Endothelial cell of umbilical vein (primary cell): ENCODE measurements around the gene NOP10. TPM values are rescaled to one million over a fixed set of nuclear protein-coding genes. Genes with fewer than 3 reads are reported as not detected.

Experiments used
- BruUV-seq: library from RNA; stranded (reverse); fragments of 400-500 nt; replicated peaks from 2 replicates; lab custom pipeline; 2021; lab: Mats Ljungman, UMichigan
- CTCF ChIA-PET: fragments of 300-600, 350-600 bp; sonication (Branson Sonifier 250); formaldehyde crosslinking; loops from one replicate; lab custom pipeline; 2021; ENCODE audit warnings: antibody characterized with exemption, inconsistent platforms; lab: Charles Lee
- POLR2A ChIA-PET: fragments of 300-600, 350-600 bp; sonication (Branson Sonifier 250); formaldehyde crosslinking; loops from one replicate; lab custom pipeline; 2021; ENCODE audit warnings: antibody characterized with exemption, inconsistent platforms; lab: Charles Lee
- DNase-seq: peaks from one replicate; pipeline ENCODE4 v3.0.0-alpha.2; 2011; ENCODE audit warnings: low read depth, low spot score
- FAIRE-seq: peaks from 2 replicates; lab custom pipeline; 2011; peaks lifted over from hg19 to GRCh38; lab: Jason Lieb, UNC
- H2AFZ ChIP-seq: 2 replicates; pipeline ENCODE4 v1.6.0; 2012; ENCODE audit warnings: low read depth, low read length, control low read depth, inconsistent platforms
- H3K27ac ChIP-seq: 2 replicates; pipeline ENCODE4 v1.5.1; 2011; ENCODE audit warnings: low read depth, mild to moderate bottlenecking, control low read depth, low read length, moderate library complexity; ENCODE audit not compliant: insufficient read depth
- H3K27me3 ChIP-seq, 2 experiments: 2 replicates each; pipeline versions ENCODE4 v1.6.0 to v1.6.1; 2011; ENCODE audit warnings: low read length in 2 of 2, mixed read lengths in 1 of 2; ENCODE audit not compliant: control insufficient read depth in 2 of 2, insufficient read depth in 2 of 2
- H3K36me3 ChIP-seq, 2 experiments: 2 replicates in 1 of 2; 3 replicates in 1 of 2; pipeline ENCODE4 v1.5.1; 2011; ENCODE audit warnings: low read length in 2 of 2, mild to moderate bottlenecking in 1 of 2, moderate library complexity in 1 of 2; ENCODE audit not compliant: control insufficient read depth in 2 of 2, insufficient read depth in 2 of 2; ENCODE audit errors: extremely low read depth in 1 of 2
- H3K4me1 ChIP-seq: 3 replicates; pipeline ENCODE4 v1.5.1; 2011; ENCODE audit warnings: mild to moderate bottlenecking, low read length; ENCODE audit not compliant: control insufficient read depth, insufficient read depth; ENCODE audit errors: extremely low read depth
- H3K4me2 ChIP-seq: 2 replicates; pipeline ENCODE4 v1.6.1; 2011; ENCODE audit warnings: low read length, control low read depth, mixed read lengths; ENCODE audit not compliant: insufficient read depth
- H3K4me3 ChIP-seq, 3 experiments: fragments of 200-600 bp in 1 of 3; sonication (generic), shearing (Covaris generic) in 1 of 3; replicated peaks in 1 of 3; 2 replicates each; pipeline ENCODE4 v1.5.1; 2011 to 2016; ENCODE audit warnings: control low read depth in 3 of 3, low read length in 3 of 3, mild to moderate bottlenecking in 2 of 3, inconsistent platforms in 1 of 3, low read depth in 1 of 3, moderate library complexity in 1 of 3; ENCODE audit not compliant: insufficient read depth in 1 of 3
- H3K79me2 ChIP-seq: 2 replicates; pipeline ENCODE4 v1.6.0; 2012; ENCODE audit warnings: low read length, inconsistent platforms; ENCODE audit not compliant: control insufficient read depth, insufficient read depth
- H3K9ac ChIP-seq: replicated peaks from 2 replicates; pipeline ENCODE3; 2011; ENCODE audit warnings: low read length, control low read depth; ENCODE audit not compliant: insufficient read depth; ENCODE audit errors: extremely low read depth
- H3K9me1 ChIP-seq: replicated peaks from 3 replicates; pipeline ENCODE4 v1.6.0; 2011; ENCODE audit warnings: mild to moderate bottlenecking, low read length; ENCODE audit not compliant: control insufficient read depth, insufficient read depth; ENCODE audit errors: extremely low read depth
- H3K9me3 ChIP-seq: replicated peaks from 2 replicates; pipeline ENCODE4 v1.5.1; 2012; ENCODE audit warnings: low read length, inconsistent platforms; ENCODE audit not compliant: control insufficient read depth, insufficient read depth
- H4K20me1 ChIP-seq: replicated peaks from 2 replicates; pipeline ENCODE3; 2011; ENCODE audit warnings: mild to moderate bottlenecking, low read length; ENCODE audit not compliant: control insufficient read depth, insufficient read depth; ENCODE audit errors: extremely low read depth
- FOS ChIP-seq: IDR thresholded peaks from 2 replicates; pipeline ENCODE4 v1.6.1; 2011; ENCODE audit warnings: mild to moderate bottlenecking, low read length, moderate library complexity, borderline replicate concordance; ENCODE audit not compliant: insufficient read depth
- JUN ChIP-seq: IDR thresholded peaks from 2 replicates; pipeline ENCODE4 v1.6.1; 2011; ENCODE audit warnings: borderline replicate concordance, low read depth; ENCODE audit not compliant: insufficient read length, insufficient read depth
- MAX ChIP-seq: IDR thresholded peaks from 2 replicates; pipeline ENCODE4 v1.6.1; 2011; ENCODE audit not compliant: insufficient read depth, insufficient read length
- dilution Hi-C: fragments of 300-500 bp; cut with MboI; formaldehyde crosslinking; loops from one replicate; pipeline ENCODE4 v1.15.0; 2019; ENCODE audit warnings: low sequenced_read_pairs; ENCODE audit not compliant: extremely low pct_ligation_motif_present
- intact Hi-C: fragments of 100-400 bp; cut with micrococcal nuclease; formaldehyde crosslinking; loops from one replicate; pipeline ENCODE4 v1.10.0; 2022
- polyA plus RNA-seq, 4 experiments: library from polyadenylated mRNA; depleted of rRNA in 3 of 4; stranded (reverse) in 3 of 4; unstranded in 1 of 4; fragments of >200 nt; gene quantifications; 2 replicates each; pipeline versions ENCODE4 v1.2.1 to v1.2.3, GENCODE V29; 2011 to 2012; ENCODE audit warnings: missing spikeins in 1 of 4
- total RNA-seq: library from RNA; stranded (reverse); gene quantifications from 2 replicates; pipeline ENCODE4 v1.2.3, GENCODE V29; 2021

The NOP10 gene
- total and polyA plus RNA-seq, 2 donors (not counting 3 experiments of a cell fraction or from before 2014, with no cell fraction given): 225 to 710 TPM

GRCh38 chr15:34318277-34319079, 24.5 kb downstream of the NOP10 start:
- intact Hi-C loops (no loop called here), dilution Hi-C loops (no loop called here)
- peak overlapping the region; percentile 70 for H3K9ac ChIP-seq
- H3K9me3 ChIP-seq: no peaks in the 10 kb centered on the region
- H2AFZ ChIP-seq: peak overlapping the region; percentile 89
- ChIA-PET POLR2A (no interaction called here), CTCF (interaction anchor here (0.6 to 1.9 kb wide), 10 partner anchors 9 to 217 kb away, joined by 3 to 15 read pairs (median 3); partner anchors contain the start of genes EMC7, LPCAT4, NOP10 and NUTM1)
- peak overlapping the region; percentile 55 to 86 (median 65) for H3K4me3 ChIP-seq
- H3K27ac ChIP-seq: peak overlapping the region; percentile 13
- peak overlapping the region; percentile 95 for H3K4me2 ChIP-seq
- H3K9me1 ChIP-seq: no peaks in the 10 kb centered on the region
- TF ChIP-seq FOS: no peak
- no peak for TF ChIP-seq JUN
- TF ChIP-seq MAX: peak; percentile 75
- H4K20me1 ChIP-seq: no peaks in the 10 kb centered on the region
- peak; percentile 12 for FAIRE-seq
- no peaks in the 10 kb centered on the region for H3K36me3 ChIP-seq
- H3K27me3 ChIP-seq: no peaks in the 10 kb centered on the region
- TSS peak; percentile 69 for BruUV-seq
- DNase-seq: peak; percentile 78
- H3K4me1 ChIP-seq: peaks cover 12% of the 10 kb centered on the region
- no peaks in the 10 kb centered on the region for H3K79me2 ChIP-seq
